HEK293T (cell line): ENCODE measurements around the gene ARID1B.

Experiments used
- ARNT ChIP-seq: fragments of 450-650 bp; IDR thresholded peaks from 2 replicates; pipeline ENCODE4 v1.6.1; 2017; ENCODE audit warnings: mild to moderate bottlenecking
- BHLHE40 ChIP-seq: fragments of 450-650 bp; IDR thresholded peaks from 2 replicates; pipeline ENCODE4 v1.6.1; 2016; ENCODE audit warnings: mild to moderate bottlenecking, moderate library complexity, borderline replicate concordance
- CTBP1 ChIP-seq: fragments of 450-650 bp; IDR thresholded peaks from 2 replicates; pipeline ENCODE4 v1.6.1; 2016; ENCODE audit warnings: borderline replicate concordance
- ELF4 ChIP-seq: fragments of 450-650 bp; IDR thresholded peaks from 2 replicates; pipeline ENCODE4 v1.6.1; 2017; ENCODE audit warnings: antibody characterized with exemption
- FOXA1 ChIP-seq: fragments of 450-650 bp; IDR thresholded peaks from 2 replicates; pipeline ENCODE4 v1.6.1; 2016; ENCODE audit warnings: mild to moderate bottlenecking
- FOXK2 ChIP-seq: fragments of 450-650 bp; IDR thresholded peaks from 2 replicates; pipeline ENCODE4 v1.6.1; 2016; ENCODE audit warnings: mild to moderate bottlenecking
- FOXM1 ChIP-seq: fragments of 450-650 bp; IDR thresholded peaks from 2 replicates; pipeline ENCODE4 v1.6.1; 2017; ENCODE audit warnings: mild to moderate bottlenecking, borderline replicate concordance
- HDGF ChIP-seq: fragments of 450-650 bp; IDR thresholded peaks from 2 replicates; pipeline ENCODE4 v1.6.1; 2017; ENCODE audit warnings: antibody characterized with exemption, borderline replicate concordance
- LEF1 ChIP-seq: fragments of 450-650 bp; IDR thresholded peaks from 2 replicates; pipeline ENCODE4 v1.6.1; 2017; ENCODE audit warnings: mild to moderate bottlenecking, borderline replicate concordance
- NFRKB ChIP-seq: fragments of 450-650 bp; IDR thresholded peaks from 2 replicates; pipeline ENCODE4 v1.6.1; 2016; ENCODE audit warnings: mild to moderate bottlenecking, moderate library complexity
- SP1 ChIP-seq: fragments of 450-650 bp; IDR thresholded peaks from 2 replicates; pipeline ENCODE4 v1.6.1; 2017
- SUZ12 ChIP-seq: fragments of 450-650 bp; IDR thresholded peaks from 2 replicates; pipeline ENCODE4 v1.6.1; 2016; ENCODE audit warnings: mild to moderate bottlenecking
- TARDBP ChIP-seq: fragments of 450-650 bp; IDR thresholded peaks from 2 replicates; pipeline ENCODE4 v1.6.1; 2016
- ZNF384 ChIP-seq: fragments of 450-650 bp; IDR thresholded peaks from 2 replicates; pipeline ENCODE4 v1.6.1; 2016

- TF ChIP-seq ELF4 (no peak), NFRKB (no peak), SP1 (no peak), HDGF (no peak), FOXM1 (no peak), TARDBP (no peak), SUZ12 (no peak), FOXA1 (no peak), BHLHE40 (no peak), ZNF384 (no peak), FOXK2 (no peak), LEF1 (no peak), CTBP1 (no peak), ARNT (no peak)
Observed at GRCh38 chr6:156954816-156955215, 177.6 kb downstream of the ARID1B start.
